IMR-90 (cell line): Measurements from ENCODE around the gene POMGNT1. TPM values are rescaled to one million over a fixed set of nuclear protein-coding genes. Genes with fewer than 3 reads are reported as not detected.
A peak's percentile ranks its signal among the peaks of the same experiment; 100 is the strongest.

ENCODE experiments used
- ATAC-seq: fragments of 200-7000 bp; cut with Tn5 transposase; 2 replicates; pipeline ENCODE4 v1.9.1; 2020; ENCODE audit warnings: low read depth, mild to moderate bottlenecking, moderate library complexity
- BruUV-seq: library from RNA; stranded (reverse); fragments of 400-500 nt; replicated peaks from 2 replicates; lab custom pipeline; 2021; lab: Mats Ljungman, UMichigan
- CTCF ChIA-PET: fragments of 300-600 bp; formaldehyde crosslinking; extraction: SDS; loops from one replicate; lab custom pipeline; 2021; ENCODE audit warnings: antibody characterized with exemption; lab: Yijun Ruan, JAX
- POLR2A ChIA-PET: fragments of 300-600 bp; sonication (Branson Sonifier 250); formaldehyde crosslinking; loops from one replicate; lab custom pipeline; 2022; ENCODE audit warnings: antibody characterized with exemption; ENCODE audit not compliant: unreplicated experiment; lab: Charles Lee
- DNase-seq: peaks from one replicate; pipeline ENCODE4 v3.0.0; 2013
- H2AFZ ChIP-seq: replicated peaks from 2 replicates; pipeline ENCODE3; 2013; ENCODE audit warnings: low read length, mild to moderate bottlenecking; ENCODE audit not compliant: poor library complexity
- H2AK5ac ChIP-seq: 2 replicates; pipeline ENCODE4 v1.6.1; 2013; ENCODE audit warnings: low read depth, low read length, inconsistent platforms
- H2AK9ac ChIP-seq: replicated peaks from 2 replicates; pipeline ENCODE3; 2013; ENCODE audit warnings: mild to moderate bottlenecking, low read depth, low read length, moderate library complexity; ENCODE audit not compliant: poor library complexity
- H2BK120ac ChIP-seq: 2 replicates; pipeline ENCODE4 v1.6.1; 2013; ENCODE audit warnings: low read depth, low read length, inconsistent platforms
- H2BK15ac ChIP-seq: 3 replicates; pipeline ENCODE4 v1.6.1; 2013; ENCODE audit warnings: low read depth, low read length, inconsistent platforms
- H2BK20ac ChIP-seq: 2 replicates; pipeline ENCODE4 v1.6.1; 2013; ENCODE audit warnings: low read depth, mild to moderate bottlenecking, inconsistent platforms, low read length, moderate library complexity
- H2BK5ac ChIP-seq: 2 replicates; pipeline ENCODE4 v1.6.1; 2013; ENCODE audit warnings: mild to moderate bottlenecking, low read depth, low read length, inconsistent platforms; ENCODE audit not compliant: poor library complexity, severe bottlenecking
- H3K14ac ChIP-seq: replicated peaks from 2 replicates; pipeline ENCODE4 v1.6.1; 2013; ENCODE audit warnings: low read depth, low read length, inconsistent platforms
- H3K18ac ChIP-seq: 2 replicates; pipeline ENCODE4 v1.6.1; 2013; ENCODE audit warnings: low read depth, low read length, control low read depth
- H3K23ac ChIP-seq: 2 replicates; pipeline ENCODE4 v1.6.1; 2013; ENCODE audit warnings: low read depth, low read length, inconsistent platforms
- H3K27ac ChIP-seq: 2 replicates; pipeline ENCODE4 v1.5.1; 2013; ENCODE audit warnings: mild to moderate bottlenecking, control low read depth, low read length; ENCODE audit not compliant: insufficient read depth
- H3K27me3 ChIP-seq: 2 replicates; pipeline ENCODE4 v1.6.1; 2013; ENCODE audit warnings: low read length; ENCODE audit not compliant: control insufficient read depth, insufficient read depth
- H3K36me3 ChIP-seq: 2 replicates; pipeline ENCODE4 v1.6.1; 2013; ENCODE audit warnings: low read length, mixed read lengths; ENCODE audit not compliant: control insufficient read depth, insufficient read depth
- H3K4ac ChIP-seq: 2 replicates; pipeline ENCODE4 v1.6.1; 2013; ENCODE audit warnings: low read depth, low read length, inconsistent platforms
- H3K4me1 ChIP-seq: 2 replicates; pipeline ENCODE4 v1.6.1; 2013; ENCODE audit warnings: low read length, mixed read lengths; ENCODE audit not compliant: control insufficient read depth, insufficient read depth
- H3K4me2 ChIP-seq: 2 replicates; pipeline ENCODE4 v1.6.1; 2013; ENCODE audit warnings: low read depth, mild to moderate bottlenecking, control low read depth, low read length, moderate library complexity
- H3K4me3 ChIP-seq: 2 replicates; pipeline ENCODE4 v1.5.1; 2013; ENCODE audit warnings: low read depth, mild to moderate bottlenecking, control low read depth, low read length, moderate library complexity; ENCODE audit not compliant: insufficient read depth
- H3K56ac ChIP-seq: 2 replicates; pipeline ENCODE4 v1.6.1; 2013; ENCODE audit warnings: low read length, inconsistent platforms; ENCODE audit not compliant: insufficient read depth; ENCODE audit errors: extremely low read depth
- H3K79me1 ChIP-seq, 2 experiments: 2 replicates each; pipeline ENCODE4 v1.6.1; 2013; ENCODE audit warnings: low read length in 2 of 2, inconsistent platforms in 1 of 2, low read depth in 1 of 2
- H3K9ac ChIP-seq: 2 replicates; pipeline ENCODE4 v1.6.1; 2013; ENCODE audit warnings: low read depth, low read length, control low read depth
- H3K9me1 ChIP-seq: 2 replicates; pipeline ENCODE4 v1.6.1; 2013; ENCODE audit warnings: low read length, inconsistent platforms; ENCODE audit not compliant: insufficient read depth
- H3K9me3 ChIP-seq: 2 replicates; pipeline ENCODE4 v1.6.1; 2013; ENCODE audit warnings: low read length; ENCODE audit not compliant: control insufficient read depth, insufficient read depth
- H4K20me1 ChIP-seq: 2 replicates; pipeline ENCODE4 v1.6.1; 2013; ENCODE audit warnings: low read length, inconsistent platforms; ENCODE audit not compliant: insufficient read depth
- H4K5ac ChIP-seq: 2 replicates; pipeline ENCODE4 v1.6.1; 2013; ENCODE audit warnings: mild to moderate bottlenecking, low read depth, low read length, control low read depth
- H4K8ac ChIP-seq, 2 experiments: 2 replicates each; pipeline ENCODE4 v1.6.1; 2013; ENCODE audit warnings: low read depth in 2 of 2, low read length in 2 of 2, control low read depth in 1 of 2, inconsistent platforms in 1 of 2
- H4K91ac ChIP-seq: 2 replicates; pipeline ENCODE4 v1.6.1; 2013; ENCODE audit warnings: low read depth, low read length, inconsistent platforms; ENCODE audit not compliant: insufficient read depth
- BHLHE40 ChIP-seq: fragments of 150-350 bp; IDR thresholded peaks from 2 replicates; pipeline ENCODE4 v1.6.1; 2016; ENCODE audit warnings: mild to moderate bottlenecking, low read depth, low read length
- CEBPB ChIP-seq: IDR thresholded peaks from 2 replicates; pipeline ENCODE4 v1.6.1; 2012; ENCODE audit warnings: low read depth, low read length, improper control_type of control experiment
- MXI1 ChIP-seq: IDR thresholded peaks from 2 replicates; pipeline ENCODE4 v1.6.1; 2012; ENCODE audit warnings: low read depth, mild to moderate bottlenecking, low read length, moderate library complexity, borderline replicate concordance
- RCOR1 ChIP-seq: IDR thresholded peaks from 2 replicates; pipeline ENCODE4 v1.6.1; 2012; ENCODE audit warnings: mild to moderate bottlenecking, low read length, improper control_type of control experiment; ENCODE audit not compliant: insufficient replicate concordance
- WGBS, 2 experiments: methylation state at CpG; one replicate each; pipeline versions ENCODE4 v1.1.5 to v1.1.7; 2013; ENCODE audit warnings: missing lambda C conversion rate in 2 of 2; ENCODE audit not compliant: insufficient read length in 1 of 2; ENCODE audit errors: extremely low coverage in 2 of 2; 5-methylcytosine and 5-hydroxymethylcytosine counted together
- dilution Hi-C: fragments of 300-500 bp; cut with HindIII; formaldehyde crosslinking; loops from one replicate; pipeline ENCODE4 v1.14.3; 2018; ENCODE audit warnings: low sequenced_read_pairs; ENCODE audit not compliant: unreplicated experiment
- in situ Hi-C: fragments of 300-500 bp; cut with MboI; formaldehyde crosslinking; loops from 3 replicates; pipeline ENCODE4 v1.14.3; 2019; ENCODE audit warnings: low sequenced_read_pairs, inconsistent platforms, mixed read lengths
- intact Hi-C: fragments of 100-400 bp; cut with micrococcal nuclease; formaldehyde crosslinking; loops from 2 replicates; pipeline ENCODE4 v1.10.0; 2022
- polyA plus RNA-seq, 3 experiments: library from polyadenylated mRNA; depleted of rRNA; stranded (reverse); fragments of >200 nt; gene quantifications; 2 replicates each; pipeline ENCODE4 v1.2.3, GENCODE V29; 2012; ENCODE audit warnings: low replicate concordance in 1 of 3
- total RNA-seq: library from RNA; depleted of rRNA; stranded (reverse); fragments of >200 nt; gene quantifications from 2 replicates; pipeline ENCODE4 v1.2.3, GENCODE V29; 2012

The POMGNT1 gene
- total and polyA plus RNA-seq, 2 of the 4 experiments (the other 2 are of a cell fraction), result 54.8 to 65.3 TPM

DNA sequence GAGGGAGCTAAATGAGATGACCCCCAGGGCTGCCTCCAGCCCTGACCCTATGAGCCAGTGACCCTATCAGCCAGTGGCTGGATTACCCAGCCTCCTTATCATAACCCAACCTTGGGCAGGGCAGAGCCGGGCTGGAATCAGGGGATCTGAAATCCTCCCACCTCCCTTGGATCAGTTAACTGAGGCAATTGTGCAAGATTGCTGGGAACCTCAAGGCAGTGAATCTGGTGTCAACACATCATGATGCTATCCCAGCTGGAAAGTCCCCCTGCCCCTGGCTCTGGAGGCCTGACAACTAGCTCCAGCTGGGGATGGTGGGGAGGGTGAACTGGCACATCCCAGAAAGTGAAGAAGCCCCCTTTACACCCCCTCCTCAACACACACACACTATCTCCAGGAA, 29.8 kb downstream of the POMGNT1 start:
- no TSS peak for BruUV-seq
- H2BK15ac ChIP-seq, result no peak overlapping the region
- POLR2A ChIA-PET, result no interaction called here
- H3K9ac ChIP-seq, result no peak overlapping the region
- no peaks in the 10 kb centered on the region for H4K20me1 ChIP-seq
- H3K9me3 ChIP-seq, result no peaks in the 10 kb centered on the region
- WGBS, 2 experiments, result 67% methylated on average over 1 of the region's 1 CpG; no CpG with 5 or more reads in 1 of the 2 experiments
- no peak overlapping the region for H2AFZ ChIP-seq
- no peak for TF ChIP-seq BHLHE40
- peak; percentile 67 for TF ChIP-seq CEBPB
- TF ChIP-seq MXI1, result no peak
- no peak for TF ChIP-seq RCOR1
- no peak overlapping the region for H4K91ac ChIP-seq
- H3K79me1 ChIP-seq, result no peaks in the 10 kb centered on the region
- no peak overlapping the region for H3K23ac ChIP-seq
- CTCF ChIA-PET, result interaction anchor here (0.5 kb wide), 1 partner anchor 1170 kb away, joined by 3 read pairs; no protein-coding TSS in a partner anchor
- H3K18ac ChIP-seq, result no peak overlapping the region
- H4K8ac ChIP-seq, result no peak overlapping the region
- H3K4me2 ChIP-seq, result no peak overlapping the region
- H3K4me3 ChIP-seq, result no peak overlapping the region
- no peak overlapping the region for H3K56ac ChIP-seq
- H3K9me1 ChIP-seq, result no peaks in the 10 kb centered on the region; the same call in none of the 2 replicates
- H3K4me1 ChIP-seq, result peaks cover 2% of the 10 kb centered on the region; the same call in 1 of the 2 replicates
- peak; percentile 30 for DNase-seq
- H4K5ac ChIP-seq, result no peak overlapping the region
- no peak overlapping the region for H2AK5ac ChIP-seq
- dilution Hi-C loops (no loop called here), intact Hi-C loops (no loop called here), in situ Hi-C loops (no loop called here)
- H3K4ac ChIP-seq, result no peak overlapping the region
- no peak overlapping the region for H2AK9ac ChIP-seq
- no peaks in the 10 kb centered on the region for H3K36me3 ChIP-seq
- no peak overlapping the region for H2BK20ac ChIP-seq
- H3K27ac ChIP-seq, result no peak overlapping the region
- no peak overlapping the region for H2BK5ac ChIP-seq
- no peak for ATAC-seq
- H3K14ac ChIP-seq, result no peak overlapping the region
- peaks cover 34% of the 10 kb centered on the region for H3K27me3 ChIP-seq
- H2BK120ac ChIP-seq, result no peak overlapping the region
